ENCODE results near the gene TMEM156. TPM values are rescaled to one million over a fixed set of nuclear protein-coding genes. Genes with fewer than 3 reads are reported as not detected.

The TMEM156 gene
- total and polyA plus RNA-seq, 2 of the 4 experiments (the other 2 are of a cell fraction) = 0.53 to 0.54 TPM

GRCh38 chr4:38948551-38948950 lies 83.7 kb downstream of the TMEM156 start (continued):
- TF ChIP-seq RAD21 (IDR thresholded peaks at IDR 0.05; ENCODE audit: low read length) = peak; percentile 30

- Histone ChIP-seq H4K5ac (ENCODE audit: low read depth, low read length) (peak overlapping the region; percentile 51), H3K4ac (ENCODE audit: low read depth, low read length) (peak overlapping the region; percentile 95), H3K4me3 (ENCODE audit: insufficient read depth, low read depth, low read length) (no peak overlapping the region), H2BK5ac (ENCODE audit: low read depth, low read length, poor library complexity, severe bottlenecking) (peak overlapping the region; percentile 83), H2AK5ac (ENCODE audit: low read depth, low read length) (peak overlapping the region; percentile 84), H3K23ac (ENCODE audit: low read depth, low read length) (peak overlapping the region; percentile 89), H3K56ac (ENCODE audit: extremely low read depth, insufficient read depth, low read length) (peak overlapping the region; percentile 8; the same call in 1 of the 2 replicates), H2AK9ac (replicated peaks; ENCODE audit: low read depth, low read length, poor library complexity) (peak overlapping the region; percentile 18), H3K27me3 (ENCODE audit: control insufficient read depth, insufficient read depth, low read length) (no peaks in the 10 kb centered on the region), H3K4me2 (ENCODE audit: low read depth, low read length) (no peak overlapping the region), H2BK20ac (ENCODE audit: low read depth, low read length) (peak overlapping the region; percentile 91), H3K9me1 (ENCODE audit: insufficient read depth, low read length) (peaks cover 11% of the 10 kb centered on the region), H4K8ac (ENCODE audit: low read depth in 2 of 2, low read length in 2 of 2) (peak overlapping the region; percentile 30 to 79; a peak in 3 of 4 replicates), H3K9ac (ENCODE audit: low read depth, low read length) (0 out of 2 replicates have a peak overlapping the region, but pooled peaks have one; percentile 14), H3K18ac (ENCODE audit: low read depth, low read length) (peak overlapping the region; percentile 78), H2AFZ (replicated peaks; ENCODE audit: low read length, poor library complexity) (no peak overlapping the region), H3K9me3 (ENCODE audit: control insufficient read depth, insufficient read depth, low read length) (no peaks in the 10 kb centered on the region), H2BK120ac (ENCODE audit: low read depth, low read length) (peak overlapping the region; percentile 93), H3K36me3 (ENCODE audit: control insufficient read depth, insufficient read depth, low read length) (peaks cover 17% of the 10 kb centered on the region), H3K14ac (replicated peaks; ENCODE audit: low read depth, low read length) (peak overlapping the region; percentile 71), H3K27ac (ENCODE audit: insufficient read depth, low read length) (peak overlapping the region; percentile 66), H3K4me1 (ENCODE audit: control insufficient read depth, insufficient read depth, low read length) (peaks cover 32% of the 10 kb centered on the region), H2BK15ac (ENCODE audit: low read depth, low read length) (peak overlapping the region; percentile 54; the same call in 2 of the 3 replicates), H4K91ac (ENCODE audit: insufficient read depth, low read depth, low read length) (peak overlapping the region; percentile 97), H4K20me1 (ENCODE audit: insufficient read depth, low read length) (no peaks in the 10 kb centered on the region), H3K79me1 (ENCODE audit: low read depth in 1 of 2, low read length in 2 of 2) (peaks cover 0 to 32% of the 10 kb centered on the region in 2 experiments; a peak in 2 of 4 replicates)
- no peak for ATAC-seq (ENCODE audit: low read depth)
- dilution Hi-C loops (cut with HindIII; ENCODE audit: low sequenced_read_pairs, unreplicated experiment) (no loop called here), in situ Hi-C loops (cut with MboI; ENCODE audit: low sequenced_read_pairs) (loop anchor here (5.0 kb wide), 1 partner anchor 90 kb away; no protein-coding TSS in a partner anchor), intact Hi-C loops (cut with micrococcal nuclease) (no loop called here)
- POLR2A ChIA-PET (ENCODE audit: unreplicated experiment) = interaction anchor here (1.5 kb wide), 1 partner anchor 97 kb away, joined by 3 read pairs; no protein-coding TSS in a partner anchor
- DNase-seq = no peak
- WGBS, 2 experiments (ENCODE audit: extremely low coverage in 2 of 2, insufficient read length in 1 of 2) = 100% methylated on average over 1 of the region's 3 CpGs; no CpG with 5 or more reads in 1 of the 2 experiments
- BruUV-seq (replicated peaks) = no TSS peak
- CTCF ChIA-PET = no interaction called here
- no peak for TF ChIP-seq NFE2L2 (IDR thresholded peaks at IDR 0.05; ENCODE audit: low read depth, low read length)
- no peak for TF ChIP-seq MAZ (IDR thresholded peaks at IDR 0.05; ENCODE audit: borderline replicate concordance, low read depth, low read length)
- no peak for TF ChIP-seq BHLHE40 (IDR thresholded peaks at IDR 0.05; ENCODE audit: low read depth, low read length)
- no peak for TF ChIP-seq RCOR1 (IDR thresholded peaks at IDR 0.05; ENCODE audit: insufficient replicate concordance, low read length)
- TF ChIP-seq CTCF (conservative IDR thresholded peaks at IDR 0.05; ENCODE audit: low read depth, low read length) = no peak
- no peak for TF ChIP-seq USF2 (IDR thresholded peaks at IDR 0.05; ENCODE audit: low read depth, low read length)
- no peak for TF ChIP-seq ELK1 (IDR thresholded peaks at IDR 0.05; ENCODE audit: borderline replicate concordance, low read depth, low read length)
- TF ChIP-seq MXI1 (IDR thresholded peaks at IDR 0.05; ENCODE audit: borderline replicate concordance, low read depth, low read length) = no peak
- TF ChIP-seq CHD1 (IDR thresholded peaks at IDR 0.05; ENCODE audit: low read depth, low read length) = no peak
- no peak for TF ChIP-seq FOS (IDR thresholded peaks at IDR 0.05; ENCODE audit: low read depth, low read length)
- no peak for TF ChIP-seq CEBPB (IDR thresholded peaks at IDR 0.05; ENCODE audit: low read depth, low read length)
- no peak for TF ChIP-seq RAD21 (IDR thresholded peaks at IDR 0.05; ENCODE audit: low read length)
- no peak for TF ChIP-seq POLR2A (IDR thresholded peaks at IDR 0.05; ENCODE audit: low read depth, low read length)
- TF ChIP-seq MAFK (IDR thresholded peaks at IDR 0.05; ENCODE audit: low read depth, low read length) = no peak
These were observed 85.3 kb downstream of the TMEM156 start for GRCh38 chr4:38946919-38947318.

All from IMR-90 (cell line).